Fibroblast of lung (primary cell): ENCODE measurements around the gene COPE. TPM values are rescaled to one million over a fixed set of nuclear protein-coding genes. Genes with fewer than 3 reads are reported as not detected.

Experiments used
- DNase-seq, 2 donors: peaks; one replicate each; pipeline versions ENCODE4 v3.0.0 to v3.0.0-alpha.2; 2010; ENCODE audit warnings: low read depth in 2 of 2
- H2AFZ ChIP-seq: 2 replicates; pipeline ENCODE4 v1.5.1; 2012; ENCODE audit warnings: low read length, control low read depth, inconsistent platforms
- H3K27ac ChIP-seq: 2 replicates; pipeline ENCODE4 v1.5.1; 2011; ENCODE audit warnings: low read length, control low read depth; ENCODE audit not compliant: insufficient read depth
- H3K27me3 ChIP-seq: 2 replicates; pipeline ENCODE4 v1.5.1; 2011; ENCODE audit warnings: mild to moderate bottlenecking, low read length; ENCODE audit not compliant: control insufficient read depth, insufficient read depth
- H3K36me3 ChIP-seq: 2 replicates; pipeline ENCODE4 v1.5.1; 2011; ENCODE audit warnings: low read length; ENCODE audit not compliant: control insufficient read depth, insufficient read depth
- H3K4me1 ChIP-seq: 2 replicates; pipeline ENCODE4 v1.5.1; 2011; ENCODE audit warnings: low read length; ENCODE audit not compliant: control insufficient read depth, insufficient read depth; ENCODE audit errors: extremely low read depth
- H3K4me2 ChIP-seq: 2 replicates; pipeline ENCODE4 v1.5.1; 2011; ENCODE audit warnings: low read length, control low read depth; ENCODE audit not compliant: insufficient read depth; ENCODE audit errors: extremely low read depth
- H3K4me3 ChIP-seq, 4 experiments: fragments of 200-600 bp in 1 of 4; sonication (generic) in 1 of 4; replicated peaks in 1 of 4; 2 replicates each; pipeline ENCODE4 v1.5.1; 2011 to 2016; ENCODE audit warnings: low read length in 4 of 4, low read depth in 3 of 4, mild to moderate bottlenecking in 3 of 4, control low read depth in 2 of 4, inconsistent platforms in 1 of 4, mixed read lengths in 1 of 4; ENCODE audit not compliant: insufficient read depth in 1 of 4; ENCODE audit errors: control extremely low read depth in 1 of 4
- H3K79me2 ChIP-seq: 2 replicates; pipeline ENCODE4 v1.5.1; 2012; ENCODE audit warnings: mild to moderate bottlenecking, low read length, inconsistent platforms; ENCODE audit not compliant: control insufficient read depth, insufficient read depth
- H3K9ac ChIP-seq: 2 replicates; pipeline ENCODE4 v1.5.1; 2011; ENCODE audit warnings: mild to moderate bottlenecking, low read length, control low read depth; ENCODE audit not compliant: insufficient read depth
- H3K9me3 ChIP-seq: 2 replicates; pipeline ENCODE4 v1.5.1; 2012; ENCODE audit warnings: low read depth, low read length; ENCODE audit not compliant: control insufficient read depth, insufficient read depth
- H4K20me1 ChIP-seq: 2 replicates; pipeline ENCODE4 v1.5.1; 2011; ENCODE audit warnings: low read length; ENCODE audit not compliant: control insufficient read depth, insufficient read depth; ENCODE audit errors: extremely low read depth
- EZH2 ChIP-seq: IDR thresholded peaks from 2 replicates; pipeline ENCODE4 v1.5.1; 2012; ENCODE audit warnings: low read length, control low read depth, mild to moderate bottlenecking; ENCODE audit errors: missing control alignments
- polyA plus RNA-seq, 2 donors: library from polyadenylated mRNA; depleted of rRNA in 1 of 2; stranded (reverse) in 1 of 2; unstranded in 1 of 2; fragments of >200 nt; gene quantifications; 2 replicates each; pipeline ENCODE4 v1.2.1, GENCODE V29; 2011 to 2012; ENCODE audit warnings: missing spikeins in 1 of 2
- total RNA-seq: library from RNA; depleted of rRNA; stranded (reverse); fragments of >200 nt; gene quantifications from 2 replicates; pipeline ENCODE4 v1.2.1, GENCODE V29; 2014
- TF ChIP-seq, protein P1 (sequence below), 2 donors: IDR thresholded peaks in 1 of 2; conservative IDR thresholded peaks in 1 of 2; 1 replicate in 1 of 2; 2 replicates in 1 of 2; pipeline ENCODE4 v1.5.1; 2011 to 2012; ENCODE audit warnings: low read length in 2 of 2, control low read depth in 1 of 2, inconsistent platforms in 1 of 2, low read depth in 1 of 2, mild to moderate bottlenecking in 1 of 2

Gene COPE
- total and polyA plus RNA-seq, 2 donors (not counting 1 experiment from before 2014, with no cell fraction given), result 146 to 182 TPM

DNA sequence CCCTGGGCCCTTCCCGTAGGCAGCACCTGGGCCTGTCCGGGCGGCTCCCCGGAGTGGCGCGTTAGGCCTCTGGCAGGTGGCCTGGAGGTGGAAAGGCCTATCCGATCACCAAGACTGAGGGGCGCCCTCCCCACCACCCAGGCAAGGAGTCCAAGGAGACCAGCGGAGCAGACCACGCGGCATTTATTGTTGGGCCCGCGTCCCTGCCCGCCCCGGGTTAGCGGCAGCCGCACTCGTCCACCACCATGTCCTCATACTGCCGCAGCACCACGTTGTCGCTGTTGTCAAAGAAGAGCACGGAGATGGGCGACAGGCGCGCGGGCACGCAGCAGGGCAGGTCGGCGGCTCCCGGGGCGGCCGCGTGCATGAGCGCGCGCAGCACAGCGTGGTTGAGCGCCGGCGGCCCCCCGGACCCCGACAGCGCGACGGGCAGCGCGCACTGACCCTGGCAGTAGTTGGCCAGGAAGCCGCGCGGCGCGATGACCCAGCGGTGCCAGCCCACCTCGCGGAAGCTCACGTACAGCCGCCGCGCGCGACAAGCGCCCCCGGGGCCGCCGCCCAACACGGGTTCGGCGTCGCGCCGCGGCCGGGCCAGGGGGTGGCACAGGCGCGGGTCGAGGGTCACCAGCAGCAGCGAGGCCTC lies 50.7 kb downstream of the COPE start:
- Histone ChIP-seq H3K9ac (no peak overlapping the region), H3K79me2 (no peaks in the 10 kb centered on the region), H4K20me1 (no peaks in the 10 kb centered on the region), H3K4me2 (no peak overlapping the region), H3K9me3 (no peaks in the 10 kb centered on the region), H2AFZ (no peak overlapping the region), H3K27ac (no peak overlapping the region), H3K27me3 (no peaks in the 10 kb centered on the region), H3K4me1 (no peaks in the 10 kb centered on the region), H3K4me3 (no peak overlapping the region), H3K36me3 (peaks cover 20% of the 10 kb centered on the region)
- DNase-seq, result no peak
- TF ChIP-seq, protein P1, sequence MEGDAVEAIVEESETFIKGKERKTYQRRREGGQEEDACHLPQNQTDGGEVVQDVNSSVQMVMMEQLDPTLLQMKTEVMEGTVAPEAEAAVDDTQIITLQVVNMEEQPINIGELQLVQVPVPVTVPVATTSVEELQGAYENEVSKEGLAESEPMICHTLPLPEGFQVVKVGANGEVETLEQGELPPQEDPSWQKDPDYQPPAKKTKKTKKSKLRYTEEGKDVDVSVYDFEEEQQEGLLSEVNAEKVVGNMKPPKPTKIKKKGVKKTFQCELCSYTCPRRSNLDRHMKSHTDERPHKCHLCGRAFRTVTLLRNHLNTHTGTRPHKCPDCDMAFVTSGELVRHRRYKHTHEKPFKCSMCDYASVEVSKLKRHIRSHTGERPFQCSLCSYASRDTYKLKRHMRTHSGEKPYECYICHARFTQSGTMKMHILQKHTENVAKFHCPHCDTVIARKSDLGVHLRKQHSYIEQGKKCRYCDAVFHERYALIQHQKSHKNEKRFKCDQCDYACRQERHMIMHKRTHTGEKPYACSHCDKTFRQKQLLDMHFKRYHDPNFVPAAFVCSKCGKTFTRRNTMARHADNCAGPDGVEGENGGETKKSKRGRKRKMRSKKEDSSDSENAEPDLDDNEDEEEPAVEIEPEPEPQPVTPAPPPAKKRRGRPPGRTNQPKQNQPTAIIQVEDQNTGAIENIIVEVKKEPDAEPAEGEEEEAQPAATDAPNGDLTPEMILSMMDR (conservative IDR thresholded peaks at IDR 0.05 in 1 of 2, IDR thresholded peaks at IDR 0.05 in 1 of 2; ENCODE audit: low read depth in 1 of 2, low read length in 2 of 2), result no peak
- no peak for TF ChIP-seq EZH2

DNA sequence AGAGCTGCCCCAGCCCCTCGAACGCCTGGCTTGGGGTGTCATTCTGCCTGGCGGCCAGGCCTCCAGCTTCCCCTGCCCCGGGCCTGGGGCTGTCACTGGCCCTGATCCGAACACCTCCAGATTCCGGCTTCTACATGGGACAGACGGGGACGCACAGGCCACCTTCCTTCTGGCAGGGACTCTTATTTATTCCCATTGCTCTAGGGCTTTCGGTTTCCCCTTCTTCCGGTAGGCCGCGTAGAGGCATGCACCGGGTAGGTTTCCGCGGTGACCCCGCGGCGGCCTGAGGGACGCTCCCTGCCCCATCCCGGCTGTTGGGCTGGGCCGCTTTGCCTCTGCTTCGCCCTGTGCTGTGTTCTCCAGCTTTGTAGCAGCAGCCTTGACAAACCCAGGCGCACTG lies 51.4 kb downstream of the COPE start:
- H2AFZ ChIP-seq, result no peak overlapping the region
- H3K79me2 ChIP-seq, result no peaks in the 10 kb centered on the region
- peaks cover 25% of the 10 kb centered on the region for H3K36me3 ChIP-seq
- H3K9ac ChIP-seq, result no peak overlapping the region
- no peak for DNase-seq
- TF ChIP-seq, protein P1 (conservative IDR thresholded peaks at IDR 0.05 in 1 of 2, IDR thresholded peaks at IDR 0.05 in 1 of 2; ENCODE audit: low read depth in 1 of 2, low read length in 2 of 2), result no peak
- TF ChIP-seq EZH2, result no peak
- H3K4me1 ChIP-seq, result no peaks in the 10 kb centered on the region
- H3K27ac ChIP-seq, result no peak overlapping the region
- H4K20me1 ChIP-seq, result no peaks in the 10 kb centered on the region
- H3K9me3 ChIP-seq, result no peaks in the 10 kb centered on the region
- H3K4me2 ChIP-seq, result no peak overlapping the region
- no peaks in the 10 kb centered on the region for H3K27me3 ChIP-seq
- H3K4me3 ChIP-seq, result no peak overlapping the region

DNA sequence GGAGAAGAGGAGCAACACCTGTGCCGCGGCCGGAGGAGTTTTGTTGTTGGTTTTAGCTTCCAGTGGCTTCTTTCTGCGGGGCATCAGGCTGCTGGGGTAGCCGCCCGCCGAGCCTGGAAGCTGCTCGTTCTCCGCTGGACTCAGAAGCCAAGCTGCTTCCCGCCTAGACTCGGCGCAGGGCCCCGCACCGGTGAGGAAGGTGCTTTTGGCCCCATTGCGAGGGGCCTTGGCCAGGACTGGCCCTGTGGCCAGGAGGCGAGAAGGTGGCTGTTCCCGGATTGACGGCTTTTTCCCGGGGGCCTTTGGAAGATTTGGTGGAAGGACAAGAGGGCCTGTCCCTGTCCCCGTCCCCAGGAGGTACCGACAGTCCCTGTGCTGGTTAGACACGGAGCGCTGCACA lies 52.0 kb downstream of the COPE start:
- Histone ChIP-seq H3K4me3 (no peak overlapping the region), H3K9ac (no peak overlapping the region), H3K9me3 (no peaks in the 10 kb centered on the region), H3K4me2 (no peak overlapping the region), H3K79me2 (no peaks in the 10 kb centered on the region), H4K20me1 (no peaks in the 10 kb centered on the region), H3K27ac (no peak overlapping the region), H2AFZ (no peak overlapping the region), H3K27me3 (no peaks in the 10 kb centered on the region), H3K36me3 (peaks cover 27% of the 10 kb centered on the region), H3K4me1 (no peaks in the 10 kb centered on the region)
- no peak for DNase-seq
- TF ChIP-seq, protein P1 (conservative IDR thresholded peaks at IDR 0.05 in 1 of 2, IDR thresholded peaks at IDR 0.05 in 1 of 2; ENCODE audit: low read depth in 1 of 2, low read length in 2 of 2), result no peak
- no peak for TF ChIP-seq EZH2
